Myometrial cell (primary cell): ENCODE data around the gene PIP4K2C. TPM values are rescaled to one million over a fixed set of nuclear protein-coding genes. Genes with fewer than 3 reads are reported as not detected.

Experiments
- total RNA-seq: library from RNA; depleted of rRNA; stranded (reverse); fragments of >200 nt; gene quantifications from 2 replicates; pipeline ENCODE4 v1.2.3, GENCODE V29; 2015

The PIP4K2C gene
- total RNA-seq, result 19.8 and 32.0 TPM in 2 replicates

GRCh38 chr12:57590864-57591781 lies at the start of gene PIP4K2C:
PIP4K2C (plus strand) TSS chr12:57591192; CDS start chr12:57591290, 98 bp downstream.

GRCh38 chr12:57546438-57547287 lies 44.3 kb upstream of the PIP4K2C start, which contains the start of gene DCTN2:
DCTN2 (minus strand) TSS chr12:57547192; CDS start chr12:57547063, 129 bp downstream.

GRCh38 chr12:57549909-57550640 lies 40.9 kb upstream of the PIP4K2C start, which contains the start of gene KIF5A:
KIF5A (plus strand) TSS chr12:57550044; CDS start chr12:57550272, 228 bp downstream.

GRCh38 chr12:57604454-57604991 lies 13.5 kb downstream of the PIP4K2C start, which contains the start of gene DTX3:
DTX3 (plus strand) TSS chr12:57604824; CDS start chr12:57606518, 1,694 bp downstream.

GRCh38 chr12:57611108-57611826 lies 20.3 kb downstream of the PIP4K2C start, which contains the start of gene ARHGEF25:
ARHGEF25 (plus strand) TSS chr12:57611435; CDS start chr12:57611895, 460 bp downstream.

GRCh38 chr12:57632958-57633840 lies 42.2 kb downstream of the PIP4K2C start, which contains the start of gene B4GALNT1:
B4GALNT1 (minus strand) TSS chr12:57633201; CDS start chr12:57632132, 1,069 bp downstream.

Other genes with a start within 250 kb of the PIP4K2C start
- gene R3HDM2, start 160.1 kb upstream of the PIP4K2C start, total RNA-seq, result 19.3 and 23.9 TPM in 2 replicates
- not detected in 2 replicates for gene INHBC, start 156.4 kb upstream of the PIP4K2C start, total RNA-seq
- gene INHBE, start 135.9 kb upstream of the PIP4K2C start, total RNA-seq, result 3.5 and 6.2 TPM in 2 replicates
- 1.4 and 3.7 TPM in 2 replicates for gene GLI1, start 131.4 kb upstream of the PIP4K2C start, total RNA-seq
- 0.18 TPM in 1 of 2 replicates, not detected in the other for gene ARHGAP9, start 111.3 kb upstream of the PIP4K2C start, total RNA-seq
- gene MARS1, start 103.1 kb upstream of the PIP4K2C start, total RNA-seq, result 166 and 202 TPM in 2 replicates
- gene DDIT3, start 70.7 kb upstream of the PIP4K2C start, total RNA-seq, result 32.9 and 42.7 TPM in 2 replicates
- gene MBD6, start 68.4 kb upstream of the PIP4K2C start, total RNA-seq, result 5.8 and 7.5 TPM in 2 replicates
- 175 and 242 TPM in 2 replicates for gene DCTN2, start 44.0 kb upstream of the PIP4K2C start, total RNA-seq
- gene KIF5A, start 41.1 kb upstream of the PIP4K2C start, total RNA-seq, result 0.29 and 0.89 TPM in 2 replicates
- 29.4 and 33.7 TPM in 2 replicates for gene DTX3, start 13.6 kb downstream of the PIP4K2C start, total RNA-seq
- 42.4 and 51.6 TPM in 2 replicates for gene ARHGEF25, start 20.2 kb downstream of the PIP4K2C start, total RNA-seq
- gene B4GALNT1, start 42.0 kb downstream of the PIP4K2C start, total RNA-seq, result 1.9 and 8.4 TPM in 2 replicates
- 207 and 276 TPM in 2 replicates for gene OS9, start 102.9 kb downstream of the PIP4K2C start, total RNA-seq
- under 0.01 TPM in 1 of 2 replicates, not detected in the other for gene AGAP2, start 147.6 kb downstream of the PIP4K2C start, total RNA-seq
- 80.4 and 86.0 TPM in 2 replicates for gene TSPAN31, start 153.8 kb downstream of the PIP4K2C start, total RNA-seq
- gene CDK4, start 161.1 kb downstream of the PIP4K2C start, total RNA-seq, result 137 and 172 TPM in 2 replicates
- 0.71 and 3.7 TPM in 2 replicates for gene MARCHF9, start 163.9 kb downstream of the PIP4K2C start, total RNA-seq
- 1.4 TPM in 1 of 2 replicates, not detected in the other for gene CYP27B1, start 175.9 kb downstream of the PIP4K2C start, total RNA-seq
- 11.7 and 19.0 TPM in 2 replicates for gene METTL1, start 180.9 kb downstream of the PIP4K2C start, total RNA-seq
- 4.6 and 9.7 TPM in 2 replicates for gene EEF1AKMT3, start 181.4 kb downstream of the PIP4K2C start, total RNA-seq
- gene TSFM, start 191.6 kb downstream of the PIP4K2C start, total RNA-seq, result 28.0 and 42.9 TPM in 2 replicates
- gene AVIL, start 227.5 kb downstream of the PIP4K2C start, total RNA-seq, result 1.1 and 3.7 TPM in 2 replicates